Measurements from ENCODE around the gene SH3PXD2A.

SH3PXD2A gene

DNA sequence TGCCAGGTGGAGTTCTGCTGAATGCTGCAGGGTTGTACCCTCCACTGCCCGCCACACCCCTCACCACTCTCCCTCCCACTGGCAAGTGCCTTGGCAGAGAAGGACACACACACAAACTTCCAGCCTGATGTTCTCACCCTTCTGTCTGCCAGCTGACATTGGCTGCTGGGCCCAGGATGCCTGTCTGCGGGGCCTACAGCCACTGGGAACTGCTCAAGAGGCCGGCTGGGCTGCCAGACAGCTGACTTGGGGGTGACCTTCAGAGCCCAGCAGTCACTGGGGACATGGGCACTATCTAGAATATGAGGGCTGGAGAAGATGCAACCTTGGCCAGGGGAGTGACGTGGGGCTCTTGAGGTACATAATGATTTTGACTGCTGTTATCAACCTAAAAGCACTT lies 157.1 kb downstream of the SH3PXD2A start:
- no peak for DNase-seq

DNA sequence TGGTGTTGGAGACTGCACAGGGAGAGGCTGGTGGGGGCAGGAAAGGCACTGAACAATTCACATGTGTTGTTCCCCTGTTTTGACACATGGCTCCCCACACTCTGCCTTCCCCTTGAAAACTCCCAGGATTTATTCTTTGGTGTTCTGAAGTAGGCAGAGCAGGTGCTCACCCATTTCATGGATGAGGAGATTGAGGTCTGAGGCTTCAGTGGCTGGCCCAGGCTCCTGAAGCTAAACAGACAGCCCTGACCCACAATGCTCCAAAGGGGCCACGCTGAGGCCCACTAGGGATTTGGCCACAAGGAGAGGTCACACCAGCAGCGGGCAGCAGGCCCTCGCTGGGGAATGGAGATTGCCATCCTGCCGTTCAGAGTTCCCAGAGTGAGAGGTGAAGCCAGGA lies 157.6 kb downstream of the SH3PXD2A start:
- no peak for DNase-seq

DNA sequence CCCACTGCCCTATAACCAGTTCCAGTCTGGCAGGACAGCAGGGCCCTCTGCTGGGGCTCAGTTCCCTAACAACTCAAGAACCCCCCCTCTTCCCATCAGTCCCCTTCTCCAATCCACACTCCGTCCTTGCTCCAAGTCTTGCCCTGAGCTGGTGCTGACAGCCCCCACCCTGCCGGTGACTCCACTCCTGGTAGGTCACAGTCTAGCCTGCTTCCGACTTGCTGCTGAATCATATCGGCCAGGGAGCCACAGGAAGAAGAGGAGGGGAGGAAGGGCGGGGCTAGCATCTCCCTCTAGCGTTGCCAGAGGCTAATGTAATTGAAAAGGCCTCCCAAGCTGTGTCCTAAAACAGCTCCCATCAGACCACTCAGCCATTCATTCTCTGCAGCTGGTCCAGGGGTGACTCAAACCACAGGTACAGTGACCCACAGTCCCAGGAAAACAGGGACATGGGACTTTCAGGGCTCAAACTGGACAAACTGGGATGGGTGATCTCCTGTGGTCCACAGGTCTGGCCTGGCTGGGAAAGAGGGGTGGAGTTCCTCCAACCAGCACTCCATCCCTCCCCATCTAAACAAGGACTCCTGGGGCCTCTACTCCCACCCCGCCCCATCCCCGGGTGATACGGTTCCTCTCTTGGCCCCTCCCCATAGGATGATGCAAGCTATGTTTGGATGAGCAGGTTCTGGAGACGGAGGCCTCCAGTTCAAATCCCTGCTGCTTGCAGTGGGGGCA lies 158.8 kb downstream of the SH3PXD2A start:
- DNase-seq = no peak

DNA sequence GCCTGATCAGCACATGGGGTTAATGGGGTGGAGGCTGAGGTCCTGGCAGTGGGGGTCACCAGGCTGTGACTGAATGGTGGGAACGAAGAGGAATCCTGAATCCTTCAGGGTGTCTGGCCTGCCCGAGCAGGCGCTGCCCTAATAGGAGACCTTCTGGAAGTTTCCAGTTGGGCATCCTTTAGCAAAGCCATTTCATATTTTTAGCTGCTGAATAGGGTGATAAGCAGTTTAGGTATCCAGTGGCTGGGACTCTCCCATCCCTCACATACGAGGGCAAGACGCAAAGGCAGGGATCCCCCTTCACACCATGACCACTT lies 159.3 kb downstream of the SH3PXD2A start:
- DNase-seq = no peak

DNA sequence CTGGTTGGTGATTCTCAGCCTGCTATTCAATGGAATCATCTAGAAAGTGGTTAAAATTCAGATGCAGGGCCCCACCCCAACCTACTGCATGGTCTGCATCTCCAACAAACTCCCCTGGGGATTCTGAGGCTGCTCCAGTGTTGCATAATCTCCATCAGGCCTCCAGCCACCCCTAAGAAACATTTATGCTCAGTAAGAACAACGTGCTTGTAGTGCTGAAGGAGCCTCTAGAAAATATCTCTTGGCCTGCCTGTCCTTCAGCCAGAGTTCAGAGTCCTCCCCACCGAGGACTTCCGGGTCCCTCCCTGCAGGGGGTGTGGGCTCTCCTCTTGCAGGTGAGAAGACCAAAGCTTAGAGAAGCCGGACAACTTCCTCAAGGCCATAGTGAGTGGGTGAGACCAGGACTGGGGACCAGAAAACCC lies 159.8 kb downstream of the SH3PXD2A start:
- DNase-seq = no peak

DNA sequence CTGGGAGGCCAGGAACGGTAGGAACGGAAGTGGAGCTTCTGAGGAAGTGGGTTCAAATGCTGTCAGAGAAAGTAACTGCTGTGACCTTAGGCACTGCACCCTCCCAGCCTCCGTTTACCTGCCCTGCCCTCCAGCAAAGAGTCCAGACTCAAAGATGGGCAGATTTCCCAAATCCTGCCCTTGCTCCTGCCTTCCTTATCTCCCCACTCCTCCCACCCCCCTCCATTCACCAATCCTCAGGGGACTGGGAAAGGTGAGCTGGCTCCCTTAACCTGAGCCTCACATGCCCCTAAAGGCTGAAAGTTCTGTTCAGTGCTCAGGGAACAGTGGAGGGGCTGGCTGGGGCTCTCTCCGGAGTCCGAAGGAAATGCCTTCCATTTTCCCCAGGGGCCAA lies 161.6 kb downstream of the SH3PXD2A start:
- no peak for DNase-seq

DNA sequence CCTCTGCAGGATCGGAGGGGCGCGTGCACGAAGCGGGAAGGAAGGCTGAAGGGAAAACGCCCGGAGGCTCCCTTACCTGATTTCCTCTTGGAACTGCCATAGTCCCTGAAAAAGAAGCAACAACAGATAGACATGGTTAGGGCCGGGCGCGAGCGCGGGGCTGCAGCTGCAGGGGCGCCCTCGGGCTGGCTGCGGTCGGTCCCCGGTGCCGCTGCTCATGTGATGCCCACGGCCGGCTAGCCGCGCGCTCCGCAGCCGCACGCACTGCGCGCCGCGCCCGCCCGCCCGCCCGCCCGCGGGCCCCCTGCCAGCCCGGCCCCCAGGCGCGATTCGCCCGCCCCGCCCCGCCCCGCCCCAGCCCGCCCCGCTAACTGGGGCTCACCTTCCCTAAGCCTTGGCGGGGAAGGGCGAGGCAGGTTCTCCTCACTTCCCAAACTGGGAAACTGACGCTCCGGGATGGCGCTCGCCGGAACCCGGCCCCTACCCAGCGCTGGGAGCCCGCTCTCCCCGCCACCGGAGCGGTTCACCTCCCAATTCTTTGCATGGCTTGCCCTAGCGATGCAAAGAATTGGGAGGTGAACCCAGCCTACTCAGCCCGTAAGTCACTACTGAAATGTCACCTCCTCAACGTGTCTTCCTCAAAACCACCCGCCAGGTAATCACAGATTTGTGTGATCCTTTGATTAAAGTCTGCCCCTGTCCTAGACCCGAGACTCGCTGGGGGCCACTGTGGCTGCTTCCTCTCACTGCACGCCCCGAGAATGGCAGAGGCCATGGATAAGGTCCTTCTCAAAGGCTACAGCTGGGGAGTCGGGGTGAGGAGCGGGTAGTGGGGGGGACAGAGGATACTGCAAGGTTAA lies 162.2 kb downstream of the SH3PXD2A start:
- DNase-seq = no peak

DNA sequence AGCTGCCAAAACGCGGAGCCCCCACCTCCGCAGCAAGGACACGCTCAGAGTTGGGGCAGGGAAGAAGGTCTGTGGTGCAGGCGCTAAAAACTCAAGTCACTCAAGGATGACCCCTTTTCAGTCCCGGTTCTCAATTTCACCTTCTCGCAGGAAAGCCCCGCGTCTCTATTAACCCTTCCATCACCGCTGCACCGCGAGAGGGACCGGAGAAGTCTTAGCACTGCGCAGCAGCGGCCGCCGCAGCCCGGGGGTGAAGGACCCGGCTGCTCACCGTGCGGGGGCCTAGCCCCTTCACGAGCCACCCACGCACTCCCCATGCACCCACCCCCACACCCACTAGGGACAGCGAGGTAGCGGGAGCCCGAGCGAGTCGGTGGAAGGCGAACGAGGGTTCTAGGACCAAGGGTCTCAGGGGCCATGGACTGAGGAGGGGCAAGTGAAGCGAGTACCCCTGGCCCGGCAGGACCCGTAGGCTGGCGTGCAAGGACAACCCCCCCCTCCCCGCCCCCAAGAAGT lies 162.9 kb downstream of the SH3PXD2A start:
- DNase-seq = peak in 1 of 2 experiments; percentile 17

DNA sequence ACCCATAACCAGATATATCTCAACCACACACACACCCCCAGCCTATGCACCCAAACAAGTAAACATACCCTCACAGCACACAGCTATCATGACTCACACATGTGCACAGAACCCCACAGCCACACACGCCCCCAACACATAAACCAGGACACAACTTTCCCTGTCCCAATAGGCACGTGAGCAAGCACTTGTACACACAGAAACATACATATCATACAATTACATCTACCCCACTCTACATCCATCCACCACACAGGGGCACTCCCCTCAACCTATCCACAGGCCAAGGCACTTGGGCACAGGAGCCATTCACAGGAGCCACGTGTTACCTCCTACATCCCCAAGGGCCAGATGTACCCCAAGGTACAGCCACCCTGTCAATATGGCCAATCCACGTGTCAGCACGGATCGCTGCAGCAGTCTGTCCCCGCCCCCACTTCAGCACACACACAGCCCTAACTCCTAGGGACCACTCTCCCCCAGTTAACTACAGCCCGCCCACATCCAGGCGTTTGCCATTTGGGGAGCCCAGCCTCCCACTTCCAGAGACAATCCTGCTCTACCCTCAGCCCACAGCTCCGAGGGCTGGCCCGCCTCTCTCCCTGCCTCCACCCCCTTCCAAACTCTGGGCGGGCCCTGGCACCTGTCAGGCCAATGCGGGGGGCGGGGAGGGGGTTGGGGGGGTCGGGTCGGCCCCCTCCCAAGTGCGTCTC lies 163.5 kb downstream of the SH3PXD2A start:
- peak in 1 of 2 experiments; percentile 23 for DNase-seq

DNA sequence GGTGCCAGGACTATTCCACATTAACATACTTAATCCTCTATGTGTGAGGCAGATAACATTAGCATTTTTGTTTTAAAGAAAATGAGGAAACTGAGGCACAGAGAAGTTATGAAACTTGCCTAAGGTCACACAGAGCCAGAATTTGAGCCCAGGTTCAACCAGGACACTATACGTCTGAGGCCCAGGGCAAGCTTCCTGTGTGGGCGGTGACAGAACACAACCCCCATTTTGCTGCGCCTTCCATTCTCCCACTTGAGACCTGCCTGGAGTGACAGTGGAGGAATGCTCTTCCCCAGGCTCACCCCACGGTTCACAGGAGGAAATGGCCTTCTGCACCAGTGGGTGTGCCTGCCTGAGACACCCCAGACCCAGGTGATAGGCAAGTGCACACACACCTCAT lies 164.1 kb downstream of the SH3PXD2A start:
- DNase-seq = no peak

DNA sequence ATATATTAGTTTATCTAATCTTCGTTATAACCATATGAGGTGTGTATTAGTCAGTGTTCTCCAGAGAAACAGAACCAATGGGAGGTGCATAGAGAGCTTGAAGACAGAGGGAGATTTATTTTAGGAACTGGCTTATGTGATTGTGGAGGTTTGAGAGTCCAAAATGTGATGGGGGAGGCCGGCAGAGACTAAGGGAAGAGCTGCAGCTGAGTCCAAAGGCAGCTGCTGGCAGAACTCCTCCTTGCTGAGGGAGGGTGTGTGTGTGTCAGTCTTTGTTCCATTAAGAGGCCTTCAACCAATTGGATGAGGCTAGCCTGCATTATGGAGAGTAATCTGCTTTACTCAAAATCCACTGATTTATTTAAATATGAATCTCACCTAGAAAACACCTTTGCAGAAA lies 165.1 kb downstream of the SH3PXD2A start:
- no peak for DNase-seq

DNA sequence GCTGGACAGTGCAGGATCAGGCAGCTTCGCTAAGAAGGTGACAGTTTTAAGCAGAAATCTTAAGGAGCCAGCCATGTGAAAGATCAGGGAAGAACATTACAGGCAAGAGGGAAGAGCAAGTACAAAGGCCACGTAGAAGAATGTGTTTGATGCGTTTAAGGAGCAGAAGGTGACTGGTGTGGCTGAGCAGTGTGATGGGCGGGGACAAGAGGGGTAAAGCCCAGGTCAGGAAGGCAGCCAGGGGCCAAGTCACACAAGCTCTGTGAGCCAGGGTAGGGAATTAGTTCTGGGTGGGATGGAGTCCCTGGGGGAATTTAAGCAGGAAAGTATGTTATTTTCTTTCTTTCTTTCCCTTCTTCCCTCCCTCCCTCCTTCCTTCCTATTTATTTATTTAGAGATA lies 166.9 kb downstream of the SH3PXD2A start:
- no peak for DNase-seq

DNA sequence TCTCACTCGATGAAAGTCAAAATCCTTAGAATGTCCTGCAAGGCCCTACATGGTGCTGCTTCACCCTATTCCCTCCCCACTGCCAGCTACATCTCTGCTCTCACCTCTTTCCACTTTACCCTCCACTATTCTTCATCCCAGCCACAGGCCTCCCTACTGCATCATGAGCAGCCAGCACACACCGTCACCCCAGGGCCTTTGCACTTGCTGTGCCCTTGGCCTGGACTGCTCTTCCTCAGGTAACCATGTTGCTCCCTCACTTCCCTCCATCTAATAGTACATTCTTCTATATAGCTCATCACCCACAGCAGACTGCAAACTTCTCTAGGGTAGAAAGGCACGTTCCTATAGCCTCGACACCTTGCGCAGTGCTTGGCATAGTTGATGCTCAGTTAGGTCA lies 167.7 kb downstream of the SH3PXD2A start:
- DNase-seq = no peak

DNA sequence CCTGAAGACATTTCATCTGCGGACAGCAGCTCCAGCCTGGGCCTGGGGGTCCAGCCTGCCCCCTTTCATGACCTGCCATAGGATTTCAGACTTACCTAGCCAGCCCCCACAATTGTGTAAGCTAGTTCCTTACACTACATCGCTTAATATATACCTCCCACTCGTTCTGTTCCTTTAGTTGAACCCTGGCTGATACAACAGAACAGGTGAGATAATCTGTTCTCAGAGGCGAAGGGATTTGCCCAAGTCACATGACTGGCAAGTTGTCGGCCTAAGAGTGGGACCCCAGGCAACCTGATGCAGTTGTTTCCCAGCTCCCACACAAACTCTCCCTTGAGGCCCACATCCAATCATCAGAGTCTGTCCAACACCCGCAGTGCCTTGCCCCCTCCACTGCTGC lies 168.2 kb downstream of the SH3PXD2A start:
- no peak for DNase-seq

DNA sequence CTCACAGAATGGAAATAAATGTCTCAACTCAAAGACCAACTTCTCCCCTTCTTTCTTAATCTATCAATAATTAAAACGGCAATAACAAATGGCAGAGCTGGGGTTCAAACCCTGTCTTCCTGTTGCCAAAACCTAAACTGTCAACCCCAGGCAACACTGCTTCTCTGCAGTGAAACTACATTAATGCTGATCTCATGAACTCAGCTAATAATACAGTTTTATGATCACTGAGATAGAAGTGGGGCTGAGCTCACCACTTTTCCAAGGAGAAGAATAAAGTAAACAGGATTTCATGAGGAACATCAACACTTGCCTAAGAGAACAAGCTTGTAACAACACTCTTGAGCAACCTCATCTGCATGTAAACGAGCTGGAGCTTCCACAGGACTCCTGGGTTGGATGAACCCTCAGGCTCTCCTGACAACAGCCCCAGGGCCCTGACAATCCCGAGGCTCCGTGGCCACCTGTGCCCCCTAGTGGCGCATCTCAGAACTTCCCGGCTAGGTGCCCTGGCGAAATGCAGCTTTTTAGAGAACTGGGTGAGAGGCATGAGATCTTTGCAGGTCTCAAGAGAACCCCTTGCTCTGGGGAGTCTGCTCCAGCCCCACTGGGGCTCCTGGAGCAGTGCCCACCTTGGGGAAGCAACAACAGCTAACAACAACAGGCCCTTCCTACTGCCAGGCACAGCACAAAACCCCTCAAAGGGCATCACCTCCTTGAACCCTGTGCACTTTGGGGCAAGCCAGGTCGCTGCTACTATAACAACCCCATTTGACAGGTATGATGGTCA lies 169.3 kb downstream of the SH3PXD2A start:
- peak in 1 of 2 experiments; percentile 23 for DNase-seq

DNA sequence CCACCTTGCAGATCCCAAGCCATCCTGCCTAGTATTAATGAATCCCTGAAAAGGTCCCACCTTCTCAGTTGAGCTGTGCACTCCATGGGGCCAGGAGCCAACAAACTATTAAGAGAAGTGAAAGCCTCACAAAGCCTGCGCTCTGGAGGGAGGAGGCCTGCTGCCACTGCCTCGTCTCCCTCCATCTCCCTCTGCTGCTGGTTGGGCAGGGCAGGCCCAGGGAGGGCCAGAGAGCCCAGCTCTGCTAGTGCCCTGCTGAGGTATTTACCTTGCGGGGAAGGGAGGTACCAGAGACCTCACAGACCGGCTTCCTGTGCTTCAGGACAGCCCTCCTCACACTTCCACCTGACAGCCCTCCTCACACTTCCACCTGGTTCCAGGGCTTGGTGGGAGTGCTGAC lies 171.5 kb downstream of the SH3PXD2A start:
- no peak for DNase-seq

DNA sequence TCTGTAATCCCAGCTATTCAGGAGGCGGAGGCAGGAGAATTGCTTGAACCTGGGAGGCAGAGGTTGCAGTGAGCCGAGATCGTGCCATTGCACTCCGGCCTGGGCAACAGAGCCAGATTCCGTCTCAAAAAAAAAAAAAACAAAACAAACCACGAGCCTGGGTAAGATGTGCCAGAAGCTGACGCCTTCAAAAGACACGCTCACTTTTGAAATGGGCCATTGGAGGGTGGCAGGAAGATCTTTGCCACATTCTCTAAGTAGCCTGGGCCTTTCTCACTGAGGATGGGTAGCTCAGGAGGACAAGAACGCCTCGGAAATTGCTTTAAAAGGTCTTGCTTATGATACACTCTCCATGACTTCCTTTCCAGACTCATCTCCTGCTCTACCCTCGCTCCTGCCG lies 172.7 kb downstream of the SH3PXD2A start:
- DNase-seq = no peak

DNA sequence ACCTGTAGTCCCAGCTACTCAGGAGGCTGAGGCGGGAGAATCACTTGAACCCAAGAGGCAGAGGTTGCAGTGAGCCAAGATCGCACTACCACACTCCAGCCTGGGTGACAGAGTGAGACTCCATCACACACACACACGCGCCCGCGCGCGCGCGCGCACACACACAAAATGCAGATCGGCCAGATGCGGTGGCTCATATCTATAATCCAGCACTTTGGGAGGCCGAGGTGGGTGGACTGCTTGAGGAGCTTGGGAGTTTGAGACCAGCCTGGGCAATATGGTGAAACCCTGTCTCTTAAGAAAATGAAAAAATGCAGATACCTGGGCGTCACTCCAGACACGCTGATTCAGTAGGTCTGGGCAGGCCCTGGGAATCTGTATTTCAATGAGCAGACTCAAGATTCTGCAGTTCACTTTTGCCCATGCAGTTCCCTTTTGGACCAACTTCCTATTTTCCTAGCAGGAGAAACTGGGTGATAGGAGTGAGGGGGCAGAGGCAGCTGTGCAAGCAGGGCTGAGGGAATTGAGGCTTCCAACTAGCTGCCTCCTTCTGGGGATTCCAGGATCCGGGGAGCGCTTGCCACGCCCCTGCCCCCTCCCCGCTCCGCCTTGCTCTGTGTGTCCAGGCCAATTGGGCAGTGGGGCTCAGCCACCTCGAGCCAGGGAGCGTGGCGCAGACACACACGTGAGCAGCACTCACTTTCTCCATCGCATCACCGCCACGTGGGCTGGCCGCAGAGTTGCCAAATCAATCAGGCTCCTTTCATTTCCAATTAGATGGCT lies 173.6 kb downstream of the SH3PXD2A start:
- no peak for DNase-seq

DNA sequence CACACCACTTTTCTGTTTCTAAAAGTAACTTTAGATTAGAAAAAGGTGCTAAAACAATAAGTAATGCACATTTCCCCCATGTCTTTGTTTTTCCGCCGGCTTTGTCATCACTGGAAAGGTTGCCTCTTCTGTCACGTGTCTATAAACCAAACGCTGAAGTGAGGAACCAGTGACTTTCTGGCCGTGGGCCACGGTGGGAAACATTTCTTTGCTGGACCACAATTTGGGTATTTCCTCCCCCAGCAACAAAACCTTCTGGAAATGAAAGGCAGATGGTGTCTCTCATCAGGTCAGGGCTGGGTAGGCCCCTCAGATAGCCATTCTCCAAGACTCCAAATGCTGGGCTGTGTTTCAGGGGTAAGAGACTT lies 174.5 kb downstream of the SH3PXD2A start:
- no peak for DNase-seq

DNA sequence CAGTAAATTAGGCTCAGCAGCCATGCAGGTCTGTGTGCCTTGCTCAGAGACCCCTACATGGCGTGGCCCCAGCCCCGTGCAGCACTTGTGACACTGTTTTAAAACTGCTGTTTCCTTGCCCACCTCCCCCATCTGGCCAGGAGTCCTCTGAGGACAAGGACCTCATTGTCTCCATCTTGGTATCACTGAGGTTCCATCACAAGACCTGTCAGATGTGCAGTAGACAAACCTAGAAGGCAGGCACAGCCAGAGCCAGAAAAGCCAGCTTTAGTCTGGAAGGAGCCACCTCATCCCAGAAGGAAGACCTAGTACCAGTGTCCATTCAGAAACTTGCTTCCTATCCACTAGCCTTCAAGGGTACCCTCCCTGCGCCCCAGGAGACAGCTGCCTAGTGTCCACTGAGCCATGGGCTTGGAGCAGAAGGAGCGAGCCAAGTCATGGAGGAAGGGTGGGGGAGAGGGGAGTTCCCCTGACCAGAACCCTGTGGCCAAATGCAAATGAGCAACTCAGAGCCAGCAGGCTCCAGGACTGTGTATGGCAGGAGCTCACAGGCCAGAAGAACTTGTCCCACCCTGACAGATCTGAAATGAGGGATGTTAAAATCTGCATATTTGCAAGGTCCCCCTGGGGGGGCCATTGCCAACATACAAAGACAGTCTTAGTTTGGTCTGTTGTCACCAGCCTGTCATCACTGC lies 176.1 kb downstream of the SH3PXD2A start:
- no peak for DNase-seq

DNA sequence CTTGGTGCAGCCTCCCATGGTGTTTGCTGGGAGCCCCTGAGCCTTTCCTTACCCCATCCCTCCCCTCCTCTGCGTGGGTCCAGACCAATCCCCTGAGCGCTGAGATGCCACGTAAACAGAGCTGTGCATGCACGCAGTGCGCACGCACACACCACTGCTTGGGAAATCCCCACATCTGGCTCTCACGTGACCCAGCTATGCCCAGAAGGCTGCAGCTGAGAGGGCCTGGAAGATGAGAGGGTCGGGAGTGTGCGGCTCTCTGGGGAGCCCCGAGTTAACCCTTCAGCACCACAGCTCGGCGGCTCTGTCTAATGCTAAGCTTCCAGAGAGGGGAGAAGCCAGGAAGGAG lies 177.2 kb downstream of the SH3PXD2A start:
- peak in 1 of 2 experiments; percentile 80 for DNase-seq
